Stimulated activated CD4-positive, alpha-beta T cell treated with anti-CD3 and anti-CD28 coated beads, TNF-alpha, amount 100 ng/mL, for 4 hours (primary cell): ENCODE results near the gene SHISAL2B.
"Not testable (repeated sequence)": the region's sequence is repeated elsewhere in the genome, so short reads cannot be mapped to it uniquely, and the experiment has no call there.

ENCODE experiments used
- DNase-seq, 3 experiments: peaks; one replicate each; pipeline ENCODE4 v3.0.0-alpha.2; 2020; ENCODE audit warnings: low read depth in 3 of 3

Gene SHISAL2B

DNA sequence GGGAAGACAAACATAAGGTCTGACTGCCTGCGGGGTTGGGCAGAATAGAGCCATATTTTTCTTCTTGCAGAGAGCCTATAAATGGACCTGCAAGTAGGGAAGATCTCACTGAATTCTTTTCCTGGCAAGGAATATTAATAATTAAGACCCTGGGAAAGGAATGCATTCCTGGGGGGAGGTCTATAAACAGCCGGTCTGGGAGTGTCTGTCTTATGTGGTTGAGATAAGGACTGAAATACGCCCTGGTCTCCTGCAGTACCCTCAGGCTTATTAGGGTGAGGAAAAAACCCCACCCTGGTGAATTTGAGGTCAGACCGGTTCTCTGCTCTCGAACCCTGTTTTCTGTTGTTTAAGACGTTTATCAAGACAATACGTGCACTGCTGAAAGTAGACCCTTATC lies 6.1 kb downstream of the SHISAL2B start:
- DNase-seq = not testable (repeated sequence)

DNA sequence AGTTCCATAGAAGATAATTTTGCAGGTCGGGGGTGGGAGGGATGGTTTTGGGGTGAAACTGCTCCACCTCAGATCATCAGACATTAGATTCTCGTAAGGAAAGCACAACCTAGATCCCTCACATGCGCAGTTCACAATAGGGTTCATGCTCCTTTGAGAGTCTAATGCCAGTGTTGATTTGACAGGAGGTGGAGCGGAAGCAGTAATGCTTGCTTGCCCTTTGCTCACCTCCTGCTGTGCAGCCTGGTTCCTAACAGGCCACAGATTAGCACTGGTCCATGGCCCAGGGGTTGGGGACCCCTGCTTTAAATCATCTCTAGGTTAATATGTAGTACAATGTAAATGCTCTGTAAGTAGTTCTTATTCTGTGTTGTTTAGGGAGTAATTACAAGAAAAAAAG lies 10.5 kb downstream of the SHISAL2B start:
- no peak for DNase-seq

DNA sequence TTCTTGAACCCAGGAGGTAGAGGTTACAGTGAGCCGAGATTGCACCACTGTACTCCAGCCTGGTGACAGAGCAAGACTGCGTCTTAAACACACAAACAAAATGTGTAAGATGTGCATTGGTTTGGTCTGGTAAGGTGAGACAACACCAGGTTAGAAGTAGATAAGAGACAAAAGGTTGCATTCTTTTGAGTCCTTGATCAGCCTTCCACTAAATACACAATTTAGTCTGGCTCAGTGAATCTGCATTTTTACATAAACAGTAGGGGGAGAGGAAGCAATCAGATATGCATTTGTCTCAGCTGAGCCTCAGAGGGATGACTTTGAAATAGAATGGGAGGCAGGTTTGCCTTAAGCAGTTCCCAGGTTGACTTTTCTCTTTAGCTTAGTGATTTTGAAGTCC lies 15.8 kb downstream of the SHISAL2B start:
- not testable (repeated sequence) for DNase-seq

DNA sequence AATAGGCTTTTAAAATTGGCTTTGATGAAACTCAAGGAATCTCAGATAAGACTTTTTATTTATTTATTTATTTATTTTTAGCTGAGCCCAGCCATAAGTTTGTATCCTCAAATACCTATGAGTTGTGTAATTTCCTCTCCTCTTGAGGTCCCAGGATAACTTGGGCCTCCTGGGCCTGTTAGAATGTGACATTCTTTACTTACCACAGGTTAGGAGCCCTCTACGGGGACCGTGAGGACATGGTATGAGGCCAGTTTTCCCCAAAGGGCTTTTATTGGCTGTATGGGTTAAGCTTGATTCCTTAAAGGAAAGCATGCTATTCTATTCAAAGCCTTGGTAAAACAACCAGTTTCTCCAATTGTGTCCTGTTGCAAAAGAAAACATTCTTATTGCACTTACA lies 16.9 kb downstream of the SHISAL2B start:
- DNase-seq = no peak

DNA sequence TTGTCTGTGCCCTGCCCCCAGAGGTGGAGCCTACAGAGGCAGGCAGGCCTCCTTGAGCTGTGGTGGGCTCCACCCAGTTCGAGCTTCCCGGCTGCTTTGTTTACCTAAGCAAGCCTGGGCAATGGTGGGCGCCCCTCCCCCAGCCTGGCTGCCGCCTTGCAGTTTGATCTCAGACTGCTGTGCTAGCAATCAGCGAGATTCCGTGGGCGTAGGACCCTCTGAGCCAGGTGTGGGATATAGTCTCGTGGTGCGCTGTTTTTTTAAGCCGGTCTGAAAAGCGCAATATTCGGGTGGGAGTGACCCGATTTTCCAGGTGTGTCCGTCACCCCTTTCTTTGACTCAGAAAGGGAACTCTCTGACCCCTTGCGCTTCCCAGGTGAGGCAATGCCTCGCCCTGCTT lies 24.2 kb downstream of the SHISAL2B start:
- not testable (repeated sequence) for DNase-seq

DNA sequence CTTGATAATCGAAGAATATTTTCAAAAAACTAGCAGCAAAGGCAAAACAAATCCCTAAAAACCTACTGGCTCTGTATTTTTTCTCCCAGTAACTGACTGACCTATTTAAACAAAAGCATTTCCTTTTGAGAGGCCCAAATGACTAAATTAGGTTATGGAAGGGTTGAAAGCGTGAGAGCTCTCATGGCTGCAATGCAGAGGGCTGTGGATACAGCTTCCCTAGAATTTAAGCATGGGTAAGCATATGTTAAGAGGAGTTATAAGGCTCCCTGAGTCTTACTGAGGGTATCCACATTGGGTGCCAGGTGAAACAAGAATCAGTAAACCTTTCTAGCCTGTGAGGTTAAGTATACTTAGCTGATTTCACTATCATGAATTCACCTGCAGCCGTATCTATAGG lies 32.3 kb downstream of the SHISAL2B start:
- DNase-seq = no peak

DNA sequence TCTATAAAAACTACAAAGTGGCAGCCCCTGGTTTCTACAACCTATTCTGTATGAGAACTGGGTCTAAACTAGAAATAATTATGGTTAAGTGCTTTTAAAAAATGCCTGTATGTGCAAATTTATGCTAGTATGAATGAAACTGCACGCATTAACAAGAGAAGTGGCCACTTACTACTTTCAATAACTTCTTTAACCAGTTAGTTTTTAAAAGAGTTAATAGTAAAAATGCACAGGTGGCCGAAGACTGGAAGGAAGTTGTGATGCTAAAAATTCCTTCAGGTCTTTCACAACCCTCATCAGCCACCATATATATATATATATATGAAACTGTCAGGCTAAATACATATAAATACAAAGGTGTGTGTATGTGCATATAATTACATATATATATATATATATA lies 36.8 kb downstream of the SHISAL2B start:
- no peak for DNase-seq

DNA sequence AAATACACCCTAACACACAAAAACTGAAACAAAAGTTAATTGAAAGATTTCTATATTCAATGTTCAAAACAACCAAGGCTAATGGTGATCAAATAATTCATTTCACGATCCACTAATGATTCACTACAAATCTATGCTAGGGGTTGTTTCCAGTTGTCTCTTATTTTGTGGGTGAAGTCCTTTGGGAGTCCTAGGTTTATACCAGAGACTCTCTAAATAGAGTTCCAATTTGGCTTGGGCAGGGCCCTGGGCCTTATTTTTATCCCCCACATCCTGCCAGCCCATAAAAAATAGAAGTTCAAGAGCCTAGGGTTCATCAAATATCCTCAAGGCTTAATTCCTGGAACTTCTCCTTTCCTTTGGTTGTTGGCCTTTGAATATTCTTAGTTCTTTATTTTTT lies 52.1 kb downstream of the SHISAL2B start:
- DNase-seq = no peak

DNA sequence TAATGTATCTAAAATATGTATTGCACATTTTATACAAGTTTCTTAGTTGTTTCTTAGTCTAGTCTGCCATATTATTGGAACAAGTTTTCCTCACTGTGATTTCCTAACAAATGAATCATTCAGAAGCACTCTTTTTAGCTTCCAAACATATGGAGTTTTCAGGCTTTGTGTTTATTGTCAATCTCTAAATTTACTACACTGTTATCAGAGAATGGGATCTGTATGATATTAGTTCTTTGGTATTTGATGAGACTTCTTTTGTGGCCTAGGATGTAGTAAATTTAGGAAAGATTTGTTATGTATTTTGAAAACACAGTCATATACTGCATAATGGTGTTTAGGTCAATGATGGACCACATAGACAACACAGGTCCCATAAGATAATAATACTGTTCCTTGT lies 52.5 kb downstream of the SHISAL2B start:
- no peak for DNase-seq

DNA sequence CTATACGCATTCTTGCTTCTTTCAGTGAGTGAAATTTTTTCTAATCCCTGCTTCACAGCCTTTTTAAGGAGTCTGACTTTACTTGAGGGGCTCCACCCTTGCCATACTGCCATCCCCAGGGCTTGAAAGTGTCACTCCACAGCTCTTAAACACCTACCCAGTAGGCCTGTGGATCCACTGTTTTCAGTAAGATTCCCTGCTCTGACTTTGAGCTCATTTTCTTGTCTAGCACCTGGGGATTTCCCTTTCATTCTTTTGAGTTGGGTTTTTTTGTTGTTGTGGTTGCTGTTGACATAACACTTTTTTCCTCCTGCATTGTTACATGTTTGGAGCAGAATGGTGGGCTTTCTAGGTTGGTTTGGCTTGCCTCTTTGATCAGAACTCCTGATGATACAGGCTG lies 54.6 kb downstream of the SHISAL2B start:
- no peak for DNase-seq

DNA sequence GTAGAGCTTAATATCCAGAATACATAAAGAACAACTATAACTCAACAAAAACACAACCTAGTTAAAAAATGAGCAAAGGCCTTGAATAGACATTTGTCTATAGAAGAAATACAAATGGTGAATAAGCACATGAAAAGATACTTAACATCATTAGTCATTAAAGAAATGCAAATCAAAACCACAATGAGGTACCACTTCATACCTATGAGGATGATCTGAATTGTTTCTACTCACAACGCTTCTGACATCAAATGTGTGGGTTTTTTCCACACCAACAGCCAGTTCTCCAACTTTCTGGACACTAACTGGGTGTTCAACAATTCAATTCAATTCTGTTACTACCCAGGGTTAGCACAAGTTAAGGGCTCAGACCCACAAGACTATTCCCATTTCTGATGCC lies 56.1 kb downstream of the SHISAL2B start:
- no peak for DNase-seq

DNA sequence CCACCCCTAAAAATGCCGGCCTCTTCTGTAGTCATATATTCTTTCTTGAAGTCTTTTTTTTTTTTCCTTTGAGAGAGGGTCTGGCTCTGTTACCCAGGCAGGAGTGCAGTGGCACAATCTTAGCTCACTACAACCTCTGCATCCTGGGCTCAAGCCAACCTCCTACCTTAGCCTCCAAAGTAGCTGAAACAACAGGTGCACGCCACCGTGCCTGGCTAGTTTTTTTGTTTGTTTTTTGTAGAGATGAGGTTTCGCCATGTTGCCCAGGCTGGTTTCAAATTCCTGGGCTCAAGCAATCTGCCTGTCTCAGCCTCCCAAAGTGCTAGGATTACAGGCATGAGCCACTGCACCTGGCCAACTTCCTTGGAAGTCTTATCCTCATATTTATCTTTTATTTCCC lies 59.1 kb downstream of the SHISAL2B start:
- no peak for DNase-seq

DNA sequence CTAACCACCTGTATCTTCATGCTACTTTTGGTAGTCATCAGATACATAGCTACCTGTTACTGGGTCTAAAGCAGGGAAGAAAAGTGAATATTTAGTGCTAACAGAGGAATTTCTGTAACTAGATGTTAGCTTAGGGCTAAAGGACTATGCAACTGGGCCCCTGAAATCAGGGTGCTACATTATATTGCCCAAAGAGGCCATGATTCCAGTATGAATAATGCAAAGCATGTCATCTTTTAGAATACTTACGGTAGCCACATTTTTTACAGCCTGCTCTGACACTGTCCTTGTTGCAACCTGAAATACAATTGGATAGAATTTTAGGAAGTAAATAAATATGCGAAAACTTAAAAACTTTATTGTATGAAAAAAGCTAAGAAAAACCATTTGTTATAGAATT lies 63.8 kb downstream of the SHISAL2B start:
- no peak for DNase-seq

DNA sequence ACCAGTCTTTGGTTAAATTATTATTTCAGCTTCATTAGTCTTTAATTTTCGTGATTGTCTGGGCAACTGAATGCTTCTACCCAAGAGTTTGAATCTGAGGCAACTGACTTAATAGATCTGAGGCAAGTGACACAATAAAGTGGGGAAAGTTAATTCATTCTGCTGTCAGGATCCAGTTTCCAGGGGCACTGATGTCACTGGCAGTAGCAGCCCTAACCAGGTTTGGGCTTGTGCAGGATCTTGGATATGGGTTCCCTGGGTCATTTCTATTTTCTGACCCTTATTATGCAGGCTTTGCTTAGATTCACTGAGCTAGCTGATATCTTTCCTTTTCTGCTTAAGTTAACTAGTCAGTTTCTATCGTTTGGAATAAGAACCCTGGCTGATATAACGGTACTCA lies 68.6 kb downstream of the SHISAL2B start:
- no peak for DNase-seq

DNA sequence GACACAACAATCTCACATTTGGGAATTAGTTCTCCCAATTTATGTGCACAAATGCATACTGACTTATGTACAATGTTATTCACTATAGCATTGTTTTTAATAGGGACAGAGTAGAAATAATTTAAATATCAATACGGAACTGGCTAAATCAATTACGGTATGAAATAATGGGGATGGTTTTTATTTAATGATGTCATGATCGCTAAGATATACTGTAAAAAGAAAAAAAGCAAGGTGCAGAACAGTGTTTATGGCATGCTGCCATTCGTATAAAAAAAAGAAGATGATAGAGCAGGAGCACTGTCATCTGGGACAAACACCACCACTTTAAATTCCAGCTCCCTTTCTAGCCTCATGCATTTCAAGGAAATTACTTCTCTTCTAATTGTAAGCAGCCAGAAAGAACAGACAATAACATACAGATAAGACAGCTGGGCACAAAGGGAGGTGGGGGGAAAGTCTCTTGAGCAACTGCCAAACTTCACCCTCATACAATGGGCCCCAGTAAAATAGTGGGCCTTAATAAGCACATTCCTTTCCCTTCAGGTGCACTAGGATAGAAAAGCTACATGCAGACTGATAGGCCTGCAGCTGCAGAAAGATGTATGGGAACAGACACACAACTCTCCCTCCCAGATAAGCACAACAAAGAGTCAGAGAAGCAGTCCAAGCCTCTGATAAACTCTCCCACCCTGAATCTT lies 69.8 kb downstream of the SHISAL2B start:
- DNase-seq = no peak

DNA sequence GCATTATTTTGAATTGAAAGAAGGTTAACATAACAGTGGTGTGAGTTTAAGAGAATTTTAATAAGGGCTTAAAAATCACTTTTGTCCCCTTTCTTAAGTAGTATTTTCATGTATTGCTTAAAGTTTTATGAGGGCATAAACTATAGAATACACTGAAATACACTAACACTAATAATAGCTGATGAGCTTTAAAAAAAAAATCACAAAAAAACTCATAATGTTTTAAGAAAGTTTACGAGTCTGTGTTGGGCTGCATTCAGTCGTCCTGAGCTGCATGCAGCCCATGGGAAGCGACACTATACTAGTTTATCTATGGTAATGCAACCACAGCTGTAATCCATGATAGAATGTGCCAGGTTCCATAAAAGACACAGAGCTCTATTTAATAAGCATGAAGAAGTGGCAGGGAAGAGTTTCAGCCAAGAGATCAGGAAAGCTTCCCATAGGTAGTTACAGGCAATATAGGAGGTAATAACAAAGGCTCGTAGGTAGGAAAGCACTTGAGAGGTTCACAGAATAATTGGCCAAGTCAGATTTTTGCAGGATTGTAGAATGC lies 73.7 kb downstream of the SHISAL2B start:
- DNase-seq = no peak

DNA sequence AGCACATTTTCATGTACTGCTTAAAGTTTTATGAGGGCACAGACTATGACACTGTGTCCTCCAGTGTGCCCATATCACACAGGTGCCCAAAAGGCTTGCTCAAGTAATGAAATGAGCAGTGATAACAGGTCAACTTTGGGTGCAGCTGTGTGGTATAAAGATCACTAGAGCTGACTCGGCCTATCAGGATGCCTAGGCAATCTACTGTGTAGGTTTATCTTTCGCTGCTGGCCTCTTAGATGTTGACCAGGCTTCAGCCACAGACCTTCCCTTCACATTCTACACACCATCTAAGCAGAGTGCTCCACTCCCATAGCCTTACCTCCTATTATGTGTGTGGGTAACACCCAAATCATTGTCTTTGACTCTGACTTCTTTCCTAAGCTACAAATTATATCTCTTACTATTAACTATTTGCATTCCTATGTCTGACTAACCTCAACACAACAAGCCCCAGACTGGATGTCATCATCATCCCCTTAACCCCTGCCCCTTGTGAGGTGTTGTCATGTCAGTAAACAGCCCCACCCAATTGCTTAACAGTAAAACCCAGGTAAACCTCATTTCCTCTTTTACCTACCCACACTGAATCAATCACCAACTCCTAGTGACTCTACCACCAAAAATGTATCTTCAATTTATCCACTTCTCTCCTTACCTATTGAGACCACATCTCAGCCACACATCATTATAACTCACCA lies 75.7 kb downstream of the SHISAL2B start:
- DNase-seq = no peak

DNA sequence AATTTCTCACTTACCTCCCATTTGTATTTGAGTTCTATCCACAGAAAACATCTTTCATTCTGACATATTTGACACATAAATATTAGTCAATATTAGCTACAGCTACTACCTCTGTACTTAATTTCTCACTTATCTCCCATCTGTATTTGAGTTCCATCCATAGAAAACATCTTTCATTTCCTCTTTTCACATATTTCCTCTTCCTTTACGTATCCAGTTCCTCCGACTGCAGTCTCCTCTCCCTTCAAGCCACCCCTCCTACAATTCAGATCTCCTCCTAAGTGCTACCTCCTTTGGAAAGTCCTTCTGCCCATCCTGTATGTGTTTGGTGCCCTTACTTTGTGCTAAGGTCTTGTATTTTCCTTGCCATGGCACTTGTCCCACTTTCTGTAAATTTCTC lies 76.6 kb downstream of the SHISAL2B start:
- no peak for DNase-seq
